IMR-90 (cell line): ENCODE results near the gene CCNJL. TPM values are rescaled to one million over a fixed set of nuclear protein-coding genes. Genes with fewer than 3 reads are reported as not detected.

Source experiments
- ATAC-seq: fragments of 200-7000 bp; cut with Tn5 transposase; 2 replicates; pipeline ENCODE4 v1.9.1; 2020; ENCODE audit warnings: low read depth, mild to moderate bottlenecking, moderate library complexity
- BruUV-seq: library from RNA; stranded (reverse); fragments of 400-500 nt; replicated peaks from 2 replicates; lab custom pipeline; 2021; lab: Mats Ljungman, UMichigan
- CTCF ChIA-PET: fragments of 300-600 bp; formaldehyde crosslinking; extraction: SDS; loops from one replicate; lab custom pipeline; 2021; ENCODE audit warnings: antibody characterized with exemption; lab: Yijun Ruan, JAX
- POLR2A ChIA-PET: fragments of 300-600 bp; sonication (Branson Sonifier 250); formaldehyde crosslinking; loops from one replicate; lab custom pipeline; 2022; ENCODE audit warnings: antibody characterized with exemption; ENCODE audit not compliant: unreplicated experiment; lab: Charles Lee
- DNase-seq: peaks from one replicate; pipeline ENCODE4 v3.0.0; 2013
- H2AFZ ChIP-seq: replicated peaks from 2 replicates; pipeline ENCODE3; 2013; ENCODE audit warnings: low read length, mild to moderate bottlenecking; ENCODE audit not compliant: poor library complexity
- H2AK5ac ChIP-seq: 2 replicates; pipeline ENCODE4 v1.6.1; 2013; ENCODE audit warnings: low read depth, low read length, inconsistent platforms
- H2AK9ac ChIP-seq: replicated peaks from 2 replicates; pipeline ENCODE3; 2013; ENCODE audit warnings: mild to moderate bottlenecking, low read depth, low read length, moderate library complexity; ENCODE audit not compliant: poor library complexity
- H2BK120ac ChIP-seq: 2 replicates; pipeline ENCODE4 v1.6.1; 2013; ENCODE audit warnings: low read depth, low read length, inconsistent platforms
- H2BK15ac ChIP-seq: 3 replicates; pipeline ENCODE4 v1.6.1; 2013; ENCODE audit warnings: low read depth, low read length, inconsistent platforms
- H2BK20ac ChIP-seq: 2 replicates; pipeline ENCODE4 v1.6.1; 2013; ENCODE audit warnings: low read depth, mild to moderate bottlenecking, inconsistent platforms, low read length, moderate library complexity
- H2BK5ac ChIP-seq: 2 replicates; pipeline ENCODE4 v1.6.1; 2013; ENCODE audit warnings: mild to moderate bottlenecking, low read depth, low read length, inconsistent platforms; ENCODE audit not compliant: poor library complexity, severe bottlenecking
- H3K14ac ChIP-seq: replicated peaks from 2 replicates; pipeline ENCODE4 v1.6.1; 2013; ENCODE audit warnings: low read depth, low read length, inconsistent platforms
- H3K18ac ChIP-seq: 2 replicates; pipeline ENCODE4 v1.6.1; 2013; ENCODE audit warnings: low read depth, low read length, control low read depth
- H3K23ac ChIP-seq: 2 replicates; pipeline ENCODE4 v1.6.1; 2013; ENCODE audit warnings: low read depth, low read length, inconsistent platforms
- H3K27ac ChIP-seq: 2 replicates; pipeline ENCODE4 v1.5.1; 2013; ENCODE audit warnings: mild to moderate bottlenecking, control low read depth, low read length; ENCODE audit not compliant: insufficient read depth
- H3K27me3 ChIP-seq: 2 replicates; pipeline ENCODE4 v1.6.1; 2013; ENCODE audit warnings: low read length; ENCODE audit not compliant: control insufficient read depth, insufficient read depth
- H3K36me3 ChIP-seq: 2 replicates; pipeline ENCODE4 v1.6.1; 2013; ENCODE audit warnings: low read length, mixed read lengths; ENCODE audit not compliant: control insufficient read depth, insufficient read depth
- H3K4ac ChIP-seq: 2 replicates; pipeline ENCODE4 v1.6.1; 2013; ENCODE audit warnings: low read depth, low read length, inconsistent platforms
- H3K4me1 ChIP-seq: 2 replicates; pipeline ENCODE4 v1.6.1; 2013; ENCODE audit warnings: low read length, mixed read lengths; ENCODE audit not compliant: control insufficient read depth, insufficient read depth
- H3K4me2 ChIP-seq: 2 replicates; pipeline ENCODE4 v1.6.1; 2013; ENCODE audit warnings: low read depth, mild to moderate bottlenecking, control low read depth, low read length, moderate library complexity
- H3K4me3 ChIP-seq: 2 replicates; pipeline ENCODE4 v1.5.1; 2013; ENCODE audit warnings: low read depth, mild to moderate bottlenecking, control low read depth, low read length, moderate library complexity; ENCODE audit not compliant: insufficient read depth
- H3K56ac ChIP-seq: 2 replicates; pipeline ENCODE4 v1.6.1; 2013; ENCODE audit warnings: low read length, inconsistent platforms; ENCODE audit not compliant: insufficient read depth; ENCODE audit errors: extremely low read depth
- H3K79me1 ChIP-seq, 2 experiments: 2 replicates each; pipeline ENCODE4 v1.6.1; 2013; ENCODE audit warnings: low read length in 2 of 2, inconsistent platforms in 1 of 2, low read depth in 1 of 2
- H3K9ac ChIP-seq: 2 replicates; pipeline ENCODE4 v1.6.1; 2013; ENCODE audit warnings: low read depth, low read length, control low read depth
- H3K9me1 ChIP-seq: 2 replicates; pipeline ENCODE4 v1.6.1; 2013; ENCODE audit warnings: low read length, inconsistent platforms; ENCODE audit not compliant: insufficient read depth
- H3K9me3 ChIP-seq: 2 replicates; pipeline ENCODE4 v1.6.1; 2013; ENCODE audit warnings: low read length; ENCODE audit not compliant: control insufficient read depth, insufficient read depth
- H4K20me1 ChIP-seq: 2 replicates; pipeline ENCODE4 v1.6.1; 2013; ENCODE audit warnings: low read length, inconsistent platforms; ENCODE audit not compliant: insufficient read depth
- H4K5ac ChIP-seq: 2 replicates; pipeline ENCODE4 v1.6.1; 2013; ENCODE audit warnings: mild to moderate bottlenecking, low read depth, low read length, control low read depth
- H4K8ac ChIP-seq, 2 experiments: 2 replicates each; pipeline ENCODE4 v1.6.1; 2013; ENCODE audit warnings: low read depth in 2 of 2, low read length in 2 of 2, control low read depth in 1 of 2, inconsistent platforms in 1 of 2
- H4K91ac ChIP-seq: 2 replicates; pipeline ENCODE4 v1.6.1; 2013; ENCODE audit warnings: low read depth, low read length, inconsistent platforms; ENCODE audit not compliant: insufficient read depth
- BHLHE40 ChIP-seq: fragments of 150-350 bp; IDR thresholded peaks from 2 replicates; pipeline ENCODE4 v1.6.1; 2016; ENCODE audit warnings: mild to moderate bottlenecking, low read depth, low read length
- MAFK ChIP-seq: IDR thresholded peaks from 2 replicates; pipeline ENCODE4 v1.6.1; 2012; ENCODE audit warnings: low read depth, low read length, improper control_type of control experiment
- MXI1 ChIP-seq: IDR thresholded peaks from 2 replicates; pipeline ENCODE4 v1.6.1; 2012; ENCODE audit warnings: low read depth, mild to moderate bottlenecking, low read length, moderate library complexity, borderline replicate concordance
- NFE2L2 ChIP-seq: fragments of 150-350 bp; IDR thresholded peaks from 2 replicates; pipeline ENCODE4 v1.6.1; 2016; ENCODE audit warnings: low read depth, mild to moderate bottlenecking, low read length
- POLR2A ChIP-seq: IDR thresholded peaks from 2 replicates; pipeline ENCODE4 v1.6.1; 2012; ENCODE audit warnings: mild to moderate bottlenecking, low read depth, low read length
- SMC3 ChIP-seq: fragments of 150-350 bp; IDR thresholded peaks from 2 replicates; pipeline ENCODE4 v1.6.1; 2016; ENCODE audit warnings: low read depth, mild to moderate bottlenecking, antibody characterized with exemption, low read length, moderate library complexity
- WGBS, 2 experiments: methylation state at CpG; one replicate each; pipeline versions ENCODE4 v1.1.5 to v1.1.7; 2013; ENCODE audit warnings: missing lambda C conversion rate in 2 of 2; ENCODE audit not compliant: insufficient read length in 1 of 2; ENCODE audit errors: extremely low coverage in 2 of 2; 5-methylcytosine and 5-hydroxymethylcytosine counted together
- dilution Hi-C: fragments of 300-500 bp; cut with HindIII; formaldehyde crosslinking; loops from one replicate; pipeline ENCODE4 v1.14.3; 2018; ENCODE audit warnings: low sequenced_read_pairs; ENCODE audit not compliant: unreplicated experiment
- in situ Hi-C: fragments of 300-500 bp; cut with MboI; formaldehyde crosslinking; loops from 3 replicates; pipeline ENCODE4 v1.14.3; 2019; ENCODE audit warnings: low sequenced_read_pairs, inconsistent platforms, mixed read lengths
- intact Hi-C: fragments of 100-400 bp; cut with micrococcal nuclease; formaldehyde crosslinking; loops from 2 replicates; pipeline ENCODE4 v1.10.0; 2022
- polyA plus RNA-seq, 3 experiments: library from polyadenylated mRNA; depleted of rRNA; stranded (reverse); fragments of >200 nt; gene quantifications; 2 replicates each; pipeline ENCODE4 v1.2.3, GENCODE V29; 2012; ENCODE audit warnings: low replicate concordance in 1 of 3
- total RNA-seq: library from RNA; depleted of rRNA; stranded (reverse); fragments of >200 nt; gene quantifications from 2 replicates; pipeline ENCODE4 v1.2.3, GENCODE V29; 2012
- TF ChIP-seq, protein P1 (sequence below): fragments of 150-350 bp; IDR thresholded peaks from 2 replicates; pipeline ENCODE4 v1.6.1; 2016; ENCODE audit warnings: low read depth, mild to moderate bottlenecking, low read length, moderate library complexity, borderline replicate concordance
- TF ChIP-seq, protein P2 (sequence below): fragments of 150-350 bp; IDR thresholded peaks from 2 replicates; pipeline ENCODE4 v1.6.1; 2017; ENCODE audit warnings: mild to moderate bottlenecking, antibody characterized with exemption, low read length, low read depth

CCNJL gene
- total and polyA plus RNA-seq, 2 of the 4 experiments (the other 2 are of a cell fraction) = 2.0 to 3.8 TPM

GRCh38 chr5:160310140-160310539 lies 2.2 kb downstream of the CCNJL start:
- H3K9ac ChIP-seq = no peak overlapping the region
- no peaks in the 10 kb centered on the region for H4K20me1 ChIP-seq
- 89% methylated on average over 1 of the region's 4 CpGs; no CpG with 5 or more reads in 1 of the 2 experiments for WGBS, 2 experiments
- dilution Hi-C loops = no loop called here
- TF ChIP-seq, protein P1, sequence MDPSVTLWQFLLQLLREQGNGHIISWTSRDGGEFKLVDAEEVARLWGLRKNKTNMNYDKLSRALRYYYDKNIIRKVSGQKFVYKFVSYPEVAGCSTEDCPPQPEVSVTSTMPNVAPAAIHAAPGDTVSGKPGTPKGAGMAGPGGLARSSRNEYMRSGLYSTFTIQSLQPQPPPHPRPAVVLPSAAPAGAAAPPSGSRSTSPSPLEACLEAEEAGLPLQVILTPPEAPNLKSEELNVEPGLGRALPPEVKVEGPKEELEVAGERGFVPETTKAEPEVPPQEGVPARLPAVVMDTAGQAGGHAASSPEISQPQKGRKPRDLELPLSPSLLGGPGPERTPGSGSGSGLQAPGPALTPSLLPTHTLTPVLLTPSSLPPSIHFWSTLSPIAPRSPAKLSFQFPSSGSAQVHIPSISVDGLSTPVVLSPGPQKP = no peak
- TF ChIP-seq NFE2L2 (no peak), SMC3 (no peak), BHLHE40 (no peak), POLR2A (no peak), MXI1 (no peak), MAFK (no peak)
- TF ChIP-seq, protein P2, sequence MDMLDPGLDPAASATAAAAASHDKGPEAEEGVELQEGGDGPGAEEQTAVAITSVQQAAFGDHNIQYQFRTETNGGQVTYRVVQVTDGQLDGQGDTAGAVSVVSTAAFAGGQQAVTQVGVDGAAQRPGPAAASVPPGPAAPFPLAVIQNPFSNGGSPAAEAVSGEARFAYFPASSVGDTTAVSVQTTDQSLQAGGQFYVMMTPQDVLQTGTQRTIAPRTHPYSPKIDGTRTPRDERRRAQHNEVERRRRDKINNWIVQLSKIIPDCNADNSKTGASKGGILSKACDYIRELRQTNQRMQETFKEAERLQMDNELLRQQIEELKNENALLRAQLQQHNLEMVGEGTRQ = no peak
- no peak overlapping the region for H3K56ac ChIP-seq
- H3K23ac ChIP-seq = no peak overlapping the region
- ChIA-PET POLR2A (no interaction called here), CTCF (no interaction called here)
- no peak overlapping the region for H2BK120ac ChIP-seq
- no peak overlapping the region for H2BK15ac ChIP-seq
- no peak overlapping the region for H2AK5ac ChIP-seq
- H2BK20ac ChIP-seq = no peak overlapping the region
- in situ Hi-C loops = no loop called here
- no peak overlapping the region for H3K14ac ChIP-seq
- H2AFZ ChIP-seq = no peak overlapping the region
- no peak overlapping the region for H4K8ac ChIP-seq
- H3K27ac ChIP-seq = no peak overlapping the region
- H3K4me1 ChIP-seq = peaks cover under 1% of the 10 kb centered on the region; the same call in 1 of the 2 replicates
- H3K9me1 ChIP-seq = peaks cover 9% of the 10 kb centered on the region
- BruUV-seq = no TSS peak
- H3K9me3 ChIP-seq = no peaks in the 10 kb centered on the region
- DNase-seq (no peak), ATAC-seq (no peak)
- H3K4me2 ChIP-seq = no peak overlapping the region
- no peak overlapping the region for H3K4ac ChIP-seq
- intact Hi-C loops = no loop called here
- H4K91ac ChIP-seq = no peak overlapping the region
- H3K27me3 ChIP-seq = no peaks in the 10 kb centered on the region
- peaks cover 9% of the 10 kb centered on the region for H3K36me3 ChIP-seq
- H3K79me1 ChIP-seq = peaks cover 13 to 30% of the 10 kb centered on the region in 2 experiments
- no peak overlapping the region for H4K5ac ChIP-seq
- no peak overlapping the region for H3K18ac ChIP-seq
- H3K4me3 ChIP-seq = no peak overlapping the region
- no peak overlapping the region for H2BK5ac ChIP-seq
- no peak overlapping the region for H2AK9ac ChIP-seq
